Endothelial cell of umbilical vein (primary cell): Measurements from ENCODE around the gene SETD3. TPM values are rescaled to one million over a fixed set of nuclear protein-coding genes. Genes with fewer than 3 reads are reported as not detected.

Experiments
- BruUV-seq: library from RNA; stranded (reverse); fragments of 400-500 nt; replicated peaks from 2 replicates; lab custom pipeline; 2021; lab: Mats Ljungman, UMichigan
- CTCF ChIA-PET: fragments of 300-600, 350-600 bp; sonication (Branson Sonifier 250); formaldehyde crosslinking; loops from one replicate; lab custom pipeline; 2021; ENCODE audit warnings: antibody characterized with exemption, inconsistent platforms; lab: Charles Lee
- POLR2A ChIA-PET: fragments of 300-600, 350-600 bp; sonication (Branson Sonifier 250); formaldehyde crosslinking; loops from one replicate; lab custom pipeline; 2021; ENCODE audit warnings: antibody characterized with exemption, inconsistent platforms; lab: Charles Lee
- DNase-seq: peaks from one replicate; pipeline ENCODE4 v3.0.0-alpha.2; 2011; ENCODE audit warnings: low read depth, low spot score
- FAIRE-seq: peaks from 2 replicates; lab custom pipeline; 2011; peaks lifted over from hg19 to GRCh38; lab: Jason Lieb, UNC
- H2AFZ ChIP-seq: 2 replicates; pipeline ENCODE4 v1.6.0; 2012; ENCODE audit warnings: low read depth, low read length, control low read depth, inconsistent platforms
- H3K27ac ChIP-seq: 2 replicates; pipeline ENCODE4 v1.5.1; 2011; ENCODE audit warnings: low read depth, mild to moderate bottlenecking, control low read depth, low read length, moderate library complexity; ENCODE audit not compliant: insufficient read depth
- H3K27me3 ChIP-seq, 2 experiments: 2 replicates each; pipeline versions ENCODE4 v1.6.0 to v1.6.1; 2011; ENCODE audit warnings: low read length in 2 of 2, mixed read lengths in 1 of 2; ENCODE audit not compliant: control insufficient read depth in 2 of 2, insufficient read depth in 2 of 2
- H3K36me3 ChIP-seq, 2 experiments: 2 replicates in 1 of 2; 3 replicates in 1 of 2; pipeline ENCODE4 v1.5.1; 2011; ENCODE audit warnings: low read length in 2 of 2, mild to moderate bottlenecking in 1 of 2, moderate library complexity in 1 of 2; ENCODE audit not compliant: control insufficient read depth in 2 of 2, insufficient read depth in 2 of 2; ENCODE audit errors: extremely low read depth in 1 of 2
- H3K4me1 ChIP-seq: 3 replicates; pipeline ENCODE4 v1.5.1; 2011; ENCODE audit warnings: mild to moderate bottlenecking, low read length; ENCODE audit not compliant: control insufficient read depth, insufficient read depth; ENCODE audit errors: extremely low read depth
- H3K4me2 ChIP-seq: 2 replicates; pipeline ENCODE4 v1.6.1; 2011; ENCODE audit warnings: low read length, control low read depth, mixed read lengths; ENCODE audit not compliant: insufficient read depth
- H3K4me3 ChIP-seq, 3 experiments: fragments of 200-600 bp in 1 of 3; sonication (generic), shearing (Covaris generic) in 1 of 3; replicated peaks in 1 of 3; 2 replicates each; pipeline ENCODE4 v1.5.1; 2011 to 2016; ENCODE audit warnings: control low read depth in 3 of 3, low read length in 3 of 3, mild to moderate bottlenecking in 2 of 3, inconsistent platforms in 1 of 3, low read depth in 1 of 3, moderate library complexity in 1 of 3; ENCODE audit not compliant: insufficient read depth in 1 of 3
- H3K79me2 ChIP-seq: 2 replicates; pipeline ENCODE4 v1.6.0; 2012; ENCODE audit warnings: low read length, inconsistent platforms; ENCODE audit not compliant: control insufficient read depth, insufficient read depth
- H3K9ac ChIP-seq: replicated peaks from 2 replicates; pipeline ENCODE3; 2011; ENCODE audit warnings: low read length, control low read depth; ENCODE audit not compliant: insufficient read depth; ENCODE audit errors: extremely low read depth
- H3K9me1 ChIP-seq: replicated peaks from 3 replicates; pipeline ENCODE4 v1.6.0; 2011; ENCODE audit warnings: mild to moderate bottlenecking, low read length; ENCODE audit not compliant: control insufficient read depth, insufficient read depth; ENCODE audit errors: extremely low read depth
- H3K9me3 ChIP-seq: replicated peaks from 2 replicates; pipeline ENCODE4 v1.5.1; 2012; ENCODE audit warnings: low read length, inconsistent platforms; ENCODE audit not compliant: control insufficient read depth, insufficient read depth
- H4K20me1 ChIP-seq: replicated peaks from 2 replicates; pipeline ENCODE3; 2011; ENCODE audit warnings: mild to moderate bottlenecking, low read length; ENCODE audit not compliant: control insufficient read depth, insufficient read depth; ENCODE audit errors: extremely low read depth
- CTCF ChIP-seq, 2 donors: IDR thresholded peaks; 1 replicate in 1 of 2; 2 replicates in 1 of 2; pipeline ENCODE4 v1.5.1; 2011; ENCODE audit warnings: low read length in 2 of 2, mild to moderate bottlenecking in 2 of 2, moderate library complexity in 2 of 2, control low read depth in 1 of 2, inconsistent platforms in 1 of 2, low read depth in 1 of 2; ENCODE audit not compliant: insufficient read depth in 1 of 2; ENCODE audit errors: extremely low read depth in 1 of 2
- EZH2 ChIP-seq: IDR thresholded peaks from 2 replicates; pipeline ENCODE4 v1.6.1; 2012; ENCODE audit warnings: borderline replicate concordance, low read depth, mild to moderate bottlenecking, moderate library complexity, low read length, inconsistent platforms; ENCODE audit not compliant: severe bottlenecking
- FOS ChIP-seq: IDR thresholded peaks from 2 replicates; pipeline ENCODE4 v1.6.1; 2011; ENCODE audit warnings: mild to moderate bottlenecking, low read length, moderate library complexity, borderline replicate concordance; ENCODE audit not compliant: insufficient read depth
- GATA2 ChIP-seq: IDR thresholded peaks from 2 replicates; pipeline ENCODE4 v1.7.0; 2011; ENCODE audit warnings: low read depth, mild to moderate bottlenecking, moderate library complexity, mixed read lengths, low read length; ENCODE audit not compliant: insufficient read length, insufficient read depth
- JUN ChIP-seq: IDR thresholded peaks from 2 replicates; pipeline ENCODE4 v1.6.1; 2011; ENCODE audit warnings: borderline replicate concordance, low read depth; ENCODE audit not compliant: insufficient read length, insufficient read depth
- MAX ChIP-seq: IDR thresholded peaks from 2 replicates; pipeline ENCODE4 v1.6.1; 2011; ENCODE audit not compliant: insufficient read depth, insufficient read length
- MYC ChIP-seq: IDR thresholded peaks from one replicate; pipeline ENCODE4 v1.6.1; 2011; ENCODE audit warnings: mild to moderate bottlenecking, low read depth, low read length
- POLR2A ChIP-seq: IDR thresholded peaks from 2 replicates; pipeline ENCODE4 v1.6.1; 2012; ENCODE audit warnings: low read depth, mild to moderate bottlenecking, control low read depth, low read length
- POLR2AphosphoS5 ChIP-seq: IDR thresholded peaks from 2 replicates; pipeline ENCODE4 v1.6.1; 2012; ENCODE audit warnings: low read depth, mild to moderate bottlenecking, control low read depth, low read length, moderate library complexity; ENCODE audit not compliant: insufficient read depth
- dilution Hi-C: fragments of 300-500 bp; cut with MboI; formaldehyde crosslinking; loops from one replicate; pipeline ENCODE4 v1.15.0; 2019; ENCODE audit warnings: low sequenced_read_pairs; ENCODE audit not compliant: extremely low pct_ligation_motif_present
- intact Hi-C: fragments of 100-400 bp; cut with micrococcal nuclease; formaldehyde crosslinking; loops from one replicate; pipeline ENCODE4 v1.10.0; 2022
- polyA plus RNA-seq, 4 experiments: library from polyadenylated mRNA; depleted of rRNA in 3 of 4; stranded (reverse) in 3 of 4; unstranded in 1 of 4; fragments of >200 nt; gene quantifications; 2 replicates each; pipeline versions ENCODE4 v1.2.1 to v1.2.3, GENCODE V29; 2011 to 2012; ENCODE audit warnings: missing spikeins in 1 of 4
- total RNA-seq: library from RNA; stranded (reverse); gene quantifications from 2 replicates; pipeline ENCODE4 v1.2.3, GENCODE V29; 2021

SETD3 gene
- total and polyA plus RNA-seq, 2 donors (not counting 3 experiments of a cell fraction or from before 2014, with no cell fraction given), result 18.1 to 53.1 TPM

- no peaks in the 10 kb centered on the region for H3K9me1 ChIP-seq
- no peak overlapping the region for H3K4me2 ChIP-seq
- DNase-seq, result no peak
- intact Hi-C loops, result no loop called here
- ChIA-PET CTCF (interaction anchor here (0.6 to 1.6 kb wide), 4 partner anchors 87 to 117 kb away, joined by 3 to 14 read pairs (median 4); partner anchors contain the start of gene CCDC85C), POLR2A (no interaction called here)
- no peak overlapping the region for H3K27ac ChIP-seq
- TF ChIP-seq POLR2AphosphoS5 (no peak), MYC (no peak), JUN (no peak), MAX (no peak), POLR2A (no peak), CTCF (IDR thresholded peaks at IDR 0.05; ENCODE audit: extremely low read depth in 1 of 2, insufficient read depth in 1 of 2, low read depth in 1 of 2, low read length in 2 of 2) (no peak), EZH2 (no peak), FOS (no peak), GATA2 (no peak)
- H3K9me3 ChIP-seq, result no peaks in the 10 kb centered on the region
- no TSS peak for BruUV-seq
- H3K4me3 ChIP-seq, result no peak overlapping the region
- no peak for FAIRE-seq
- H3K4me1 ChIP-seq, result no peaks in the 10 kb centered on the region
- no peaks in the 10 kb centered on the region for H4K20me1 ChIP-seq
- no peak overlapping the region for H3K9ac ChIP-seq
- no peaks in the 10 kb centered on the region for H3K79me2 ChIP-seq
- H3K27me3 ChIP-seq, result no peaks in the 10 kb centered on the region
- dilution Hi-C loops, result no loop called here
- no peak overlapping the region for H2AFZ ChIP-seq
- peaks cover 0 to 11% of the 10 kb centered on the region in 2 experiments for H3K36me3 ChIP-seq
Observed at GRCh38 chr14:99516871-99517642, 36.4 kb upstream of the SETD3 start.
